CD4-positive, alpha-beta T cell (primary cell): ENCODE results near the gene ACACA. TPM values are rescaled to one million over a fixed set of nuclear protein-coding genes. Genes with fewer than 3 reads are reported as not detected.

Experiments
- ATAC-seq: fragments of 200-7000 bp; cut with Tn5 transposase; one replicate; pipeline ENCODE4 v1.10.0; 2022; ENCODE audit warnings: mild to moderate bottlenecking; ENCODE audit not compliant: poor library complexity
- CTCF ChIA-PET: fragments of 350-600 bp; sonication (Branson Sonifier 250); formaldehyde crosslinking; loops from one replicate; lab custom pipeline; 2021; ENCODE audit warnings: antibody characterized with exemption, inconsistent platforms; lab: Charles Lee
- POLR2A ChIA-PET: fragments of 350-600 bp; sonication (Branson Sonifier 250); formaldehyde crosslinking; loops from one replicate; lab custom pipeline; 2021; ENCODE audit warnings: antibody characterized with exemption, inconsistent platforms; lab: Charles Lee
- DNase-seq, 14 experiments: peaks; one replicate each; pipeline ENCODE4 v3.0.0-alpha.2; 2013 to 2020; ENCODE audit warnings: mixed read lengths in 2 of 14
- H3K27ac ChIP-seq, 2 donors: one replicate each; pipeline versions ENCODE4 v1.5.1 to v1.7.0; 2013; ENCODE audit warnings: low read length in 2 of 2, low read depth in 1 of 2, mild to moderate bottlenecking in 1 of 2
- H3K27me3 ChIP-seq, 2 experiments: 1 replicate in 1 of 2; 2 replicates in 1 of 2; pipeline versions ENCODE4 v1.6.1 to v1.7.0; 2013; ENCODE audit warnings: low read length in 2 of 2, control low read depth in 1 of 2, mild to moderate bottlenecking in 1 of 2, moderate library complexity in 1 of 2; ENCODE audit not compliant: insufficient read depth in 2 of 2, control insufficient read depth in 1 of 2
- H3K36me3 ChIP-seq: one replicate; pipeline ENCODE4 v1.6.1; 2013; ENCODE audit warnings: low read length, control low read depth; ENCODE audit not compliant: insufficient read depth
- H3K4me1 ChIP-seq: one replicate; pipeline ENCODE4 v1.6.1; 2013; ENCODE audit warnings: low read length, control low read depth; ENCODE audit not compliant: insufficient read depth
- H3K4me3 ChIP-seq: one replicate; pipeline ENCODE4 v1.5.1; 2013; ENCODE audit warnings: mild to moderate bottlenecking, low read length, moderate library complexity
- H3K9me3 ChIP-seq, 2 experiments: 1 replicate in 1 of 2; 2 replicates in 1 of 2; pipeline versions ENCODE4 v1.6.1 to v1.7.0; 2013; ENCODE audit warnings: low read length in 2 of 2, mild to moderate bottlenecking in 2 of 2, control low read depth in 1 of 2, moderate library complexity in 1 of 2; ENCODE audit not compliant: control insufficient read depth in 1 of 2, insufficient read depth in 1 of 2
- H3K27ac Mint-ChIP-seq: one replicate; pipeline ENCODE4 v1.8.0; 2020; ENCODE audit warnings: mixed read lengths
- H3K27me3 Mint-ChIP-seq: one replicate; pipeline ENCODE4 v1.8.0; 2021; ENCODE audit warnings: mixed read lengths
- H3K36me3 Mint-ChIP-seq: one replicate; pipeline ENCODE4 v1.8.0; 2021; ENCODE audit warnings: low read depth, mixed read lengths
- H3K4me1 Mint-ChIP-seq: one replicate; pipeline ENCODE4 v1.8.0; 2021; ENCODE audit warnings: low read depth, mixed read lengths
- H3K4me3 Mint-ChIP-seq: one replicate; pipeline ENCODE4 v1.8.0; 2020; ENCODE audit warnings: mild to moderate bottlenecking, mixed read lengths
- H3K9me3 Mint-ChIP-seq: one replicate; pipeline ENCODE4 v1.8.0; 2020; ENCODE audit warnings: mixed read lengths
- CTCF ChIP-seq: fragments of 200-600 bp; IDR thresholded peaks from one replicate; pipeline ENCODE4 v1.8.0; 2022; ENCODE audit warnings: antibody characterized with exemption, mild to moderate bottlenecking
- intact Hi-C, 2 experiments: fragments of 100-400 bp; cut with DNase I in 1 of 2; cut with micrococcal nuclease in 1 of 2; formaldehyde crosslinking; loops; one replicate each; pipeline versions ENCODE4 v1.15.1 to v1.9.0; 2023 to 2025; cut with DNase I, micrococcal nuclease
- total RNA-seq, 174 experiments: library from RNA in 2 of 174; stranded (reverse) in 2 of 174; gene quantifications; one replicate each; pipeline ENCODE4 v1.2.3 and lab custom pipeline; 2021 to 2026

ACACA gene
- total RNA-seq, 2 experiments from 2014 or later = 26.0 to 28.9 TPM

- peaks cover 26% of the 10 kb centered on the region for H3K36me3 Mint-ChIP-seq
- H3K4me1 Mint-ChIP-seq = peaks cover 5% of the 10 kb centered on the region
- CTCF ChIA-PET = interaction anchor here (1.0 kb wide), 1 partner anchor 84 kb away, joined by 3 read pairs; no protein-coding TSS in a partner anchor
- H3K27me3 ChIP-seq = no peaks in the 10 kb centered on the region
- POLR2A ChIA-PET = interaction anchor here (0.6 kb wide), 1 partner anchor 86 kb away, joined by 3 read pairs; no protein-coding TSS in a partner anchor
- DNase-seq (no peak), ATAC-seq (no peak)
- no peak overlapping the region for H3K27ac ChIP-seq
- peaks cover 16% of the 10 kb centered on the region for H3K36me3 ChIP-seq
- H3K4me1 ChIP-seq = no peaks in the 10 kb centered on the region
- no peaks in the 10 kb centered on the region for H3K9me3 ChIP-seq
- no peak overlapping the region for H3K4me3 ChIP-seq
- intact Hi-C loops = no loop called here
- no peak for TF ChIP-seq CTCF
- no peak overlapping the region for H3K27ac Mint-ChIP-seq
- no peak overlapping the region for H3K4me3 Mint-ChIP-seq
- H3K9me3 Mint-ChIP-seq = no peaks in the 10 kb centered on the region
- no peaks in the 10 kb centered on the region for H3K27me3 Mint-ChIP-seq
Observed at GRCh38 chr17:37131669-37132611, 274.7 kb downstream of the ACACA start.

- ChIA-PET POLR2A (no interaction called here), CTCF (interaction anchor here (1.0 kb wide), 1 partner anchor 83 kb away, joined by 3 read pairs; no protein-coding TSS in a partner anchor)
- H3K27ac Mint-ChIP-seq = no peak overlapping the region
Observed at GRCh38 chr17:37130984-37131446, 275.6 kb downstream of the ACACA start.

GRCh38 chr17:37124821-37125173 lies 281.8 kb downstream of the ACACA start:
- Histone ChIP-seq H3K36me3 (peaks cover 19% of the 10 kb centered on the region), H3K4me3 (no peak overlapping the region), H3K27ac (no peak overlapping the region), H3K27me3 (no peaks in the 10 kb centered on the region), H3K9me3 (no peaks in the 10 kb centered on the region), H3K4me1 (no peaks in the 10 kb centered on the region)
- Mint-ChIP-seq H3K4me1 (no peaks in the 10 kb centered on the region), H3K27ac (no peak overlapping the region), H3K27me3 (no peaks in the 10 kb centered on the region), H3K4me3 (no peak overlapping the region), H3K36me3 (peaks cover 87% of the 10 kb centered on the region), H3K9me3 (no peaks in the 10 kb centered on the region)
- POLR2A ChIA-PET = no interaction called here
- ATAC-seq (no peak), DNase-seq (no peak)
- TF ChIP-seq CTCF = no peak
- intact Hi-C loops = no loop called here
- CTCF ChIA-PET = no interaction called here

More at GRCh38 chr17:37130984-37131446, 275.6 kb downstream of the ACACA start:
- peaks cover 5% of the 10 kb centered on the region for H3K4me1 Mint-ChIP-seq
- intact Hi-C loops = no loop called here
- no peaks in the 10 kb centered on the region for H3K9me3 Mint-ChIP-seq
- Histone ChIP-seq H3K4me1 (no peaks in the 10 kb centered on the region), H3K27ac (no peak overlapping the region), H3K9me3 (no peaks in the 10 kb centered on the region), H3K36me3 (peaks cover 16% of the 10 kb centered on the region), H3K27me3 (no peaks in the 10 kb centered on the region), H3K4me3 (no peak overlapping the region)
- DNase-seq = no peak
- no peak overlapping the region for H3K4me3 Mint-ChIP-seq
- ATAC-seq = no peak
- no peaks in the 10 kb centered on the region for H3K27me3 Mint-ChIP-seq
- TF ChIP-seq CTCF = no peak
- peaks cover 33% of the 10 kb centered on the region for H3K36me3 Mint-ChIP-seq
